Tibial artery (tissue), 4 donors: ENCODE results near the gene NDUFB2.

Experiments used
- DNase-seq, 2 donors: peaks; one replicate each; pipeline ENCODE4 v3.0.0-alpha.2; 2019
- H3K27ac ChIP-seq, 2 donors: fragments of 200-600 bp; sonication (generic) in 1 of 2; 1 replicate in 1 of 2; 2 replicates in 1 of 2; pipeline ENCODE4 v1.5.1; 2018 to 2019; ENCODE audit warnings: mild to moderate bottlenecking in 1 of 2
- H3K27me3 ChIP-seq, 2 donors: fragments of 200-600 bp; sonication (generic) in 1 of 2; one replicate each; pipeline versions ENCODE4 v1.5.1 to v1.6.0; 2016 to 2019
- H3K36me3 ChIP-seq, 3 donors: fragments of 200-600 bp; sonication (generic) in 2 of 3; one replicate each; pipeline ENCODE4 v1.5.1; 2016 to 2019; ENCODE audit warnings: mild to moderate bottlenecking in 2 of 3
- H3K4me1 ChIP-seq, 4 donors: fragments of 200-600 bp; sonication (generic) in 2 of 4; 1 replicate in 3 of 4; 2 replicates in 1 of 4; pipeline ENCODE4 v1.5.1; 2016 to 2019
- H3K4me3 ChIP-seq, 2 donors: fragments of 200-600 bp; sonication (generic) in 1 of 2; 1 replicate in 1 of 2; 2 replicates in 1 of 2; pipeline ENCODE4 v1.5.1; 2018 to 2019; ENCODE audit warnings: mild to moderate bottlenecking in 2 of 2
- H3K9me3 ChIP-seq, 3 donors: fragments of 200-600 bp; sonication (generic) in 1 of 3; one replicate each; pipeline ENCODE4 v1.5.1; 2016 to 2019
- CTCF ChIP-seq, 2 experiments: fragments of 200-600 bp in 1 of 2; fragments of 450-650 bp in 1 of 2; IDR thresholded peaks; one replicate each; pipeline ENCODE4 v1.5.1; 2017 to 2019; ENCODE audit warnings: antibody characterized with exemption in 2 of 2, mild to moderate bottlenecking in 1 of 2, moderate library complexity in 1 of 2
- intact Hi-C: fragments of 100-400 bp; cut with DNase I; formaldehyde crosslinking; loops from one replicate; pipeline ENCODE4 v1.15.0; 2023; ENCODE audit warnings: low total_unique reads

The NDUFB2 gene

GRCh38 chr7:140746751-140747150 is 50.2 kb downstream of the NDUFB2 start:
- TF ChIP-seq CTCF (IDR thresholded peaks at IDR 0.05), result no peak
- Histone ChIP-seq H3K4me1 (no peaks in the 10 kb centered on the region), H3K27ac (no peak overlapping the region), H3K27me3 (no peaks in the 10 kb centered on the region), H3K4me3 (no peak overlapping the region), H3K9me3 (no peaks in the 10 kb centered on the region), H3K36me3 (peaks cover 5 to 34% (median 22%) of the 10 kb centered on the region in 3 donors)
- no peak for DNase-seq
- intact Hi-C loops, result no loop called here

- no peak for TF ChIP-seq CTCF (IDR thresholded peaks at IDR 0.05)
- no peak for DNase-seq
- H3K4me3 ChIP-seq, result no peak overlapping the region
- H3K4me1 ChIP-seq, result no peaks in the 10 kb centered on the region
- intact Hi-C loops, result no loop called here
- H3K27ac ChIP-seq, result no peak overlapping the region
- peaks cover 16 to 29% (median 26%) of the 10 kb centered on the region in 3 donors for H3K36me3 ChIP-seq
- no peaks in the 10 kb centered on the region for H3K9me3 ChIP-seq
- H3K27me3 ChIP-seq, result no peaks in the 10 kb centered on the region
Measured at GRCh38 chr7:140752533-140752932, 56.0 kb downstream of the NDUFB2 start.

- no peak for TF ChIP-seq CTCF (IDR thresholded peaks at IDR 0.05)
- DNase-seq, result no peak
- H3K4me1 ChIP-seq, result no peaks in the 10 kb centered on the region
- no peaks in the 10 kb centered on the region for H3K27me3 ChIP-seq
- H3K9me3 ChIP-seq, result no peaks in the 10 kb centered on the region
- intact Hi-C loops, result no loop called here
- peaks cover 11 to 24% (median 16%) of the 10 kb centered on the region in 3 donors for H3K36me3 ChIP-seq
- H3K27ac ChIP-seq, result no peak overlapping the region
- no peak overlapping the region for H3K4me3 ChIP-seq
Measured at GRCh38 chr7:140754506-140754905, 58.0 kb downstream of the NDUFB2 start.
